Measurements from ENCODE around the gene PID1.
"Not testable (repeated sequence)": the region's sequence is repeated elsewhere in the genome, so short reads cannot be mapped to it uniquely, and the experiment has no call there.

Gene PID1

DNA sequence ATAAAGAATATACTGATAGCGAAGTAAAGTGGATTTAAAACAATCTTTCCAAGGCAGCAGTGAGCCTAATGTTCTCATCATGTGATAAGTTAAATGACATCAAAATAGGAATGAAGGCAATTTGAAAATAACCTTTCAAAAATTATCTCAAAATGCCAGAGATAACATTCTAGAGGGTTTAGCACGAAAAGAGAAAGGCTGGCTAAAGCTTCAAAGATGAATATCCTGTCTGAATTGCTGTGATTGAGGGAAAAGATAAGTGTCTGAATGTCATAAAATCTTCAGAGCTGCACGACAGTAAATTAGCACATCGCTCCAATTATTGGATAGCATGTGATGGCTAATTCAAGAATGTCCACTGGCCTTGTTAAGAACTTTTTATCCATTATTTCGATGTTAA, 159.3 kb downstream of the PID1 start:
- DNase-seq (ENCODE audit: low spot score) = no peak

DNA sequence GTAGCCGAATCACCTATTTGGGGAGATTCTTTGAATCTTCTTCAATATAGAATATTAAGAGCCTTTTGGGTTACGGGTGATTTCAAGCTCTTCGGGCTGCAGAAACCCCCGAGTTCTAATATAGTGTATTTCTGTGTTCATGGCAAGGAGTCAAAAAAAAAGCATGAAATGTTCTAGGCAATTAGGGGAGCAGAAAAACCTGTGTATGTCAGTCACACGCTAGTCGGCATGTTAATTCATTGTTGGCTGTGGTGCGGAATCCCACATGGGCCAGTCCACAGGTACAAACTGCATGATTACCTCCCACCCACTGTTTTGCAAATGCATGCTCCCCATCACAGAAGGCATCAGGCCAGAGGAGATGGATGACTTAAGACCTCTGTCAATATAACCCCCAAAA, 161.9 kb downstream of the PID1 start:
- DNase-seq (ENCODE audit: low spot score) = no peak

DNA sequence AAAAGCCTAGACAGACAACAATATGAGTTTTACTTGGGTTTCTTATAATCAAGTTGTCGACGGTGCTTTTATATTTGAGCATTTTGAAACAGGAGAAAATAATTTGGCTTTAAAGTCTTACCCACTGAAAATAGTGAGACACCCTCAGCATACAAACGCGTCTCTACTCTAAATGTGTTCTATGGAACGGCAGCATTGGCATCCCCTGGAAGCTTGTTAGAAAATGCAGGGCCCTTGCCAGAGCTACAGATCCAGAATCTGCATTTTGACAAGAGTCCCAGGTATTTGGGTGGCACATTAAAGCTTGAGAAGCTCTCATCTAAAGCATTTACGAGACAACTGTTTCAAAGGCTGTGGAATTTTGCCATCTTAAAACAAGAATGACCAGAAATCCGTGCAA, 163.5 kb downstream of the PID1 start:
- DNase-seq (ENCODE audit: low spot score) = no peak

DNA sequence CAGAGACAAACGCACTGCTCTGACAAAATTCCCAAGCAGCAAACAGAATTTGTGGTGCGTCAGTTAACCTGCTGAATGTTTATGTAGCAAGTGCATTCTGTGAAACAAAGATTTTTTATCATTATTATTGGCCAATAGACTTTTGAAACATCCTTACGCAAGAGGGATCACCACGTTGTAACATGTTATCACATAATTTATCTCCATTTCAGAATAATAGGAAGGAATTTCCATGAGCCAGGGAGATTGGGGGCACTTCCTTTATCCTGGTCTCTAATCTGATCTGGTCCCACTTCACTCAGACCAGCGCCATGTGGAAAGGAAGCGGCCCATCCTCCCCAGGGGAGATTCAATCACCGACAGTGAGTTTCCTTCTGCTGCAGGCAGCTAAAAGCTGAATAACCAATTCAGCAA, 166.1 kb downstream of the PID1 start:
- DNase-seq (ENCODE audit: low spot score) = no peak

DNA sequence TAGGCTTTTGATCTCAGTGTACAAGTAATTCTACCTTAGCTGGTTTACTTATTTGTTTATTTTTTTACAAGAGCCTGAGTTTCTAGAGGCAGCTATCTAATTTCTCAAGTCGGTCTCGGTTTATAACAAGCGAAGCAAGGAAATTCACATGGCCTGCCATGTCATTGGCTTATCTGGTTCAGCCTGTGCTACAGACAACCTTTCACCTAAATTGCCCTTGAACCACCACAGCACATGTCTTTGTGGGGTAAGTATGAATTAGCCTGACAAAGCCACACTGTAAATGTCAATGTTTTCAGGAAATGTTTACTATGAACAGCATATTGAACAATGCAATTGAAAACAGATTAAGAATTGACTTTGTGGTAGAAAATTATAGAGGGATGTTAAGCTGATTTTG, 167.1 kb downstream of the PID1 start:
- no peak for DNase-seq (ENCODE audit: low spot score)

DNA sequence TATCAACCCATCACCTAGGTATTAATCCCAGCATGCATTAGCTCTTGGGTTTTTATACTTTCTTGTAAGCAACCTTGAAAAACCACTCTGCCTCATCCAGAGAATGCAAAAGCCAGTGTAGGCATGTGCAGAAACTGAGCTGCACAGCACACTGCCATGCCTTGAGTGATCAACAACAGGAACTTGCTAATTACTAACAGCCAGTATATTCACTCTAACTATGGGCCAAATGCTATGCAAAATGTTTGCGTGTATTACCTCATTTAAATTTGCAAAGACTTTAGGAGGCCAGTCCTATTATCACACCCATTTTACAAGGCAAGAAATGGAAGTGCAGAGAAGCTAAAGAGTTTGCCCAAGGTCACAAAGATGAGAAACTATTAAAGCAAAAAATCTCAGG, 169.8 kb downstream of the PID1 start:
- DNase-seq (ENCODE audit: low spot score) = no peak

DNA sequence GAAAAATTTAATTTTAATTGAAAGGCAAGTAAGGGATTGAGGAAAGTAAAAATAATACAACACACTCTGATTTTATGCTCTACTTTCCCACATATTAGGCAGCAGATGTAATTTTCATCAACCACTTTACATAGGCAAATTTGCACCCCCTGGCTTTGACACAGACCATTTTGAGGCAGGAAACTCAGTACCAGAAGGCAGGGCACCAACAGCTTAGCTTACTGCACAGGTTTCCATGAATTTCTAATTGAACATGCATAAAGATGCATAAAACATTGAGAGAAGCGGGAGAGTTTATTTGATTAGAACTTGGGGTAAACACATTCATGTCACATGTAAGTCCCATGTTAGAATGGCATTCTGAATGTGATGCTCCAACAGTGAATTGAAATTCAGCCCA, 171.9 kb downstream of the PID1 start:
- no peak for DNase-seq (ENCODE audit: low spot score)

DNA sequence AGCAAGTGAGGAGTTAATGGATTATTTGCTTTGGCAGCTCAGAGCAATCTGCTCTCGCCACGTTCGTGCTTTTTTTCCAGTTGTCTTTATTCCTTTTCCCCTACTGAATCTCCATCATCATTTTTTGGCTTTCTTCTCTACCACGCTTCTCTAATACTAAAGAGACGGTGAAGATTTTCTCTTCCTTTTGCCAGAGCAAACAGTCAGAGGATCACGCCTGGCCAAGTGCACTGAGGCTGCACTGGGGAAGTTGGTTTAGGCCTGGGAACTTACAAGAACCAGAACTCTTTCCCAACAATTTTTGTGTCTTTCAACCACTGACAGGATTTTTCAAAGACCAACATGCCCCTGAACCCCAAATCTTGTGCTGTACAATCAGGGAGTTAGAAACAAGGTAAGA, 172.3 kb downstream of the PID1 start:
- no peak for DNase-seq (ENCODE audit: low spot score)

DNA sequence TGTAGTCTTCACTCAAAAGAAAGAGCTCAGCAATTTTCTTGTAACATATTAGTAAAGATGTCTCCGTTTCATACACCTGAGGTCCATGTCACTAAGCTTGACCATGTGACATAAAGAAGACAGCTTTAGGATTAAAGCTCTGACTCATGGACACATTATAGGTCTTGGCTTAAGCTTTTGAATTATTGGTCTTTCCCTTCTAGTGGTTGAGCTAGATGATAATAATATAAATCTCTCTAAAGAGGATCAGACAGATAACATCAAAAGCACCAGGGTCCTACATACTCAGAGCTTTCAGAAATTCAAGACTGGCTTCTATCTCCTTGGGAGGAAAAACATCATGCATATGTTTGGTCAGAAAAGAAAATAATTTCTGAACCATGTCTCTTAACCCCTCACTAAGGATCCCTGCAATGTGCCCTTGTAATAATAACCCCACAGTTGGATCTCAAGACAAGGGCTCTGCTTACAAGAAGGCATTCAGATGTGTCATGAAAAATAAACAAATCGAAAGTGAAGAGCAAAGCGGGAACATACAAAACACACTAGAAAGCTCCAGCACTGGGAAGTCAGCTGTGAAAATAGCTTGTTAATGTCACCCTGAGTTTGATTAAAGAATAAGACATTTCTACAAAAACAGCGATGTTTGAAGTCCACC, 174.5 kb downstream of the PID1 start:
- no peak for DNase-seq (ENCODE audit: low spot score)

DNA sequence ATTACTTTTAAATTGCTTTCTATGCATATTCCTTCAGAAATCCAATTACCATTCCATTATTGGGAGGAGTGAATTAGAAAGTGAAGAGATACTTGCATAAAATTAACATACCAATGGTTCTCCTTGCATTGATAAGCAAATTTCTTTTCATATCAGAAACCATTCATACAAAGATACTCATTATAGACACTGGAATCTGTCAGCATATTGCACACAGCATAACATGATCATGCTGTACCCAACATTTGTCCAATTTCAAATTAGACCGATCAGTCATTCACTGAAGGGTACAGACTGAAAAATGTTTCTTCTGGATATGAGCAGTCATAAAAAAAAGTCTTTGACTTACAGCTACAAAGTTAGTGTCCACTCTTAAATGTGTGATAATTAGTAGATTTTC, 175.6 kb downstream of the PID1 start:
- no peak for DNase-seq (ENCODE audit: low spot score)

DNA sequence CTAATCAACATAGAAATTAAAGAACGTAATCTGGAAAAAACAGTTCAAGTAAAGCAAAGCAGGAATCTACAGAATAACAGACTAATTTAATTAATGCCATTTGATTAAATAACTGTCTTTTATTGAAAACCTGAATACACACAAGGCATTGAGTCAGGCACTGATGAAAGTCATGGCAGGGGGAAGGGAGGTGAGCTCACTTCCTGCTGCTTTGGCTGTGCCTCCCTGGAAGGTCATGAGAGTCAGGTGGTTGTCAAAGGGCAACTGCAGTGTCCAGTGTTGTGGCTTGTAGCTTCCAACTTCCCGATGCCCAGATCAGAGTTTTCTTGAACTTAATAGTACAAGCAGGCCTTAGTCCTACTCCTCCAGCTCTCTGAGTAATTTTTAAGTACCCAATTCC, 180.9 kb downstream of the PID1 start:
- DNase-seq (ENCODE audit: low spot score) = no peak

DNA sequence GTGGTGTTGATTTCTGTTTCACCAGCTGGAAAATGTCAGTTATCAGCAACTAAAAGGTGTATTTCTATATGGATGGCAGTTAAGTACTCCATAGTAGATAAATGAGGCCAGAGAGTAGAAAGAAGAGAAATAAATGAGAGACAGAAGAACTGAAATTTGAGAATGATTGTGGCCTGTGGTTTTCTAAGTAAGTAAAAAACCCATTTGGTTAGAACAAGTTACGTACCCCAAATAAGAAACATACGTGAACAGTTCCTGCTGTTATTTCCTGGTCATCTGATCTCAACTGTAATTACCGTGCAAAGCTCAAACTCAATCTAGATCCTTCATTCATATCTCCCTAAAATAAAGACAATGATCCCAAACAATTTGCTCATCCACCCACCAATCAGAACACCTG, 181.3 kb downstream of the PID1 start:
- DNase-seq (ENCODE audit: low spot score) = no peak

DNA sequence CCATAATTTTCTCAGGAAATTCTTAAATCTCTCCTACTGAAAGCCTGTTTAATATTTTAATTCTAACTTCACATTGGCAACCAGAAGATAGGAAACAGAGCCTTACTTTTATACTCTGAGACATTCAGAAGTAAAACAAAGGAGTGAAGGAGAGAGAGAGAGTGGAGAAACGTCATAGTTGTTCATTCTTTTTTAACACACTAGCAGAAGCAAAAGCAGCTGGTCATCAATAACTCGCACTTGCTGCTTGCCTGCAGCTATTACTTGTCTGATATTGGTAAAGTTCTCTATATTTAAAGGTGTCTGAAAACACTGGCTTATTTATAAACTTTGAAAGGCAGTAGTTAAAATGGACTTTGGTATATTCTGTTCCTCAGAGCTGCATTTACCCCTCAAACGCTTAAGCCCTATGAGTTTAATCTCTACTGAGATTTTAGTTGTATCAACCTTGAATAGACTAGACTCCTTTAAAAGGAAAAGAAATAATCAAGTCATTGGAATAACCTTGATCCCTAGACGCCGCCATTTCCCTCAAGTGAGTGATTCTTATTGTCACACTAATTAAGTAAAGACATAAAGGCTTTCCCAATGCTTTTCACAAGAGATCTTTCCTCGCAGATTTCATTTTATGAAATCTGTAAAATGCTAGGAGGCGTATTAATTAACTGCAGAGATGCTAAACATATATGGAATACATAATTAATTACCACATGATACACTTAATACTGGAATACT, 182.0 kb downstream of the PID1 start:
- no peak for DNase-seq (ENCODE audit: low spot score)

DNA sequence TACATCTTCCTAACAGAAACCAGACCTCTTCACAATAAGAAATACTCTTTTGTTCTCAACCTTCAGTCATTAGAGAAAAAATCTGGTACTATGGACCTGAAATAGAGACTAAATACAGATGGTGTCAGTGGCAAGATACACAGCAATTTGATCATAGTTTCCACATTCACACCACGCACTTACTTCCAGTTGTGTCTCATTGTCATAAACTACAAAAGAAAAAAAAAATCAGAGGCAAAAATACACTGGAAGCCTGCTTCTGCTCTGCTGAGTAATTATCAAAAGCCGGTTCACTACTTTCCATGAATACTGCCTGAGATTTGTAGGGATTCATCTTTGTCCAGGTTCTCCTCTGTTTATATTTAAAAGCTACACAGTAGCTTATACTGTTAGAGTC, 182.6 kb downstream of the PID1 start:
- DNase-seq (ENCODE audit: low spot score) = no peak

DNA sequence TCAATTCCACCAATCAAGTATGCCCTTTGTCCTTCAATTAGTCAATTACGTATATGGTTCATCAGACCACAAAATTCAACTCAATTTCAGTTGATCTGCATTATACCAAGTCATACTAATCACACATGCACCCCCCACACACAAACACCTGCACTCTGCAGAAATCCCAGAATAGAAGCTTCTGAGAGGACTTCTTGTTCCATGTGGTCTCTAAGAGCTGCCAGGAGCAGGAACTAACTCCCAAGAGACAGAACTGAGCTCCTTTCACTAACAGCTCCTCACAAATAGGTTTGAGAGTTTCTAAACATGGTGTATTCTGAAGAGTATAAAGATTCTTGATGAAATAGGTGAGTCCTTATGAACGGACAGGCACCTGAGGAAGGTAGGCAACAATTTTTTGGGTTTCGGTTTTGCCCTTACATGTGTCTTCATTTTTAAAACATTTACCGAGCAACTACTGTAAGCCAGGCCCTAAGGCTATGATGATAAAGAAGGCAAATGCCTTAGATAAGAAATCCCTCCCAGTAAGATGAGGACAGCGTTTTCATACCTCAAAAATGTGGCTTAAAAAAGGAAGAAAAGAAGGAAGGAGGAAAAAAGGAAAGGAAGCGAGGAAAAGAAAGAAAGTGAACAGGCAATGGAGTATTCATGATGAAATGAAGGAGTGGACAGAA, 183.1 kb downstream of the PID1 start:
- no peak for DNase-seq (ENCODE audit: low spot score)

DNA sequence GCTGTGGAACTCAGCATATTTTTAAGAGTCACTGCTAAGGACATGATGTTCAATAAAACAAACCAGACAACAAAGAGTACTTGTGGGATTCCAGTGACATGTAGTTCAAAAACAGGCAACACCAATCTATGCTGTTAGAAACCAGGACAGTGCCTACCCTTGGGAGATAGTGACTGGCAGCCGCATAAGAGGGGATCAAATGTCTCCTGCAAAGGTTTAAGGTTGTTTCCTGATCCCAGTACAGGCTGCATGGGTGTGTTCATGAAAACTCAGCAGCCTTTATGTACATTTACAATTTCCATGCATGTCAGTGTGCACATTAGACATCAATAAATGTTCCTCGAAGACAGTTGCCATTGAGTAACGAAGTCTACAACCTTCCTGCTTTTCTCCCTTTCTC, 183.8 kb downstream of the PID1 start:
- no peak for DNase-seq (ENCODE audit: low spot score)

DNA sequence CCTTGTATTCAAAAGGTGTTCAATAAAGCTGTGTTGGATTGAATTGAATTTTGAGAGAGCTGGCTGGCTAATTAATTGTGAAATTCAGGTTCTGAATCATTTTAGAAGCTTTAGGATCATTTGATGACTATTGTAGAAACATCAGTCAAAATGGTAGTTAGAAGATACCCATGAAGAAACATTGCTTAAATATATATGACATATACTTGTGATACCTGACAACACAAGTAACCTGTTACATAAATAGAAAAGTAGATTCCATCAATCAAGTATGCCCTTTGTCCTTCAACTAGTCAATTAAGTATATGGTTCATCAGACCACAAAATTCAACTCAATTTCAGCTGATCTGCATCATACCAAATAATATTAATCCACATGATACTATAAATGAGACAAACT, 185.6 kb downstream of the PID1 start:
- no peak for DNase-seq (ENCODE audit: low spot score)

DNA sequence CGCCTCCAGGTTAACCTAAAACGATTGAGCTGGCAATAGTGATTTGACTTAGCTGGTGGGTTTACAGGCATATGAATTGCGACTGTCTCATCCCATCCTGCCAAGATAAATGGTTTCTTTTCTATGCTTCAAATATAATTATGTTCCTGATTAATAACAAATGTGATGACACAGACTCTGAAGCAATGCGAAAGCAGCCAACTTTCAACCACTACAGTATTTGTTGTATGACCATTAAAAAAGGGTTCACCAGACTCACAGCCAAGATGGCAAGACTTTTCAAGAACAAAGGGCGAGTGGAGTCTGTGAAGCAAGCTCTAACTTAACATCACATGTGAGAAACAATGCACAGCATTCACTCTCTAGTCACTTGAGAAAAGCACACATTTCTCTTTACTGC, 186.6 kb downstream of the PID1 start:
- peak; percentile 42 for DNase-seq (ENCODE audit: low spot score)

DNA sequence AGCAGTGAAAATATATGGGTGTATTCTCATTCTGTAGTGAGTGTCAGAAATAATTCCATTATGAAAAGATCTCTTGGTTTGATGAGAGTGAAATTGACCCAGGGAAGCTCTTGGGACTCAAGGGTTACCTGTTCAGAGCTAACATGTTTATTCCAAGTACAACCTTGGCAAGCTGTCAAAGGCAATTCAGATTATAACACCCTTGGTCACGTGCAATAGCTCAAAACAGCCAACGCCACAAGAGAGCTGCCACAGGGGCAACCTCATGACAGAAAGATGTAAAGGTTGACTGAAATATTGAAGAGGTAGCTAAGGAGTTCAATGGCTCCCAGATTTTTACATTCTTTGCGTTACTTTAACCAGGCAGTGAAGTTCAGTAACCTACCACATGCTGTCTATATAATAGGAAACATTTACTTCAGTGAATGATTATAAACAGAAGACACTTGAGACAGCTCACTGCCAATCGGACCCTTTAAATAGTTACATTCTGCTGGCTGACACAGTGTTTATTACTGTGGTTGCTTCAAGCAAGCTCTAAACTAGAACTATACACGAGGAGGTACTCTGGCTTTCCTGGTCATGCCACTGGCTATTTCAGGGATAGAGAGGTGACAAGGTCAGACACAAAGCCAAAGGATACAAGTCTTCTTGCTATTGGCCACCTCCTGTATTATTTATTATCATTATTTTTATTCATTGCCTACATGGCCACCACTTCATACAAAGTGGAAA, 187.3 kb downstream of the PID1 start:
- no peak for DNase-seq (ENCODE audit: low spot score)

DNA sequence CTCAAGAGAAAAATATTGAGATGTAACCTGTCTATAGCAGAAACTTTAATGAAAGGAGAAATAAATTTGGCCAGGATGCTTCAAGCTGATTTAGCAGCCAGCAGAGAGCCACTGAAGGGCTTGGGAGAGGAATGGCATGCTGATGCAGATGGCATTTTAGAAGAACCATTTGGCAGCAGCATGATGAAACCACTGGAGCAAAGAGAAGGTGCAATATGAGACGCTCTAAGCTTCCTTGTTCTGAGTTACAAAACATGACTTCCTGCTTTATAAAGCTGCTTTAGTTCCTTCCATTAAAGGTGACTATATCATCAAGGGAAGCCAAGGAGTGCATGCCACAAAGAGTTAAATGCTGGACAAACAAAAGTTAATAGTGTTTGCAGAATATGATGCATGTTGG, 189.7 kb downstream of the PID1 start:
- no peak for DNase-seq (ENCODE audit: low spot score)

DNA sequence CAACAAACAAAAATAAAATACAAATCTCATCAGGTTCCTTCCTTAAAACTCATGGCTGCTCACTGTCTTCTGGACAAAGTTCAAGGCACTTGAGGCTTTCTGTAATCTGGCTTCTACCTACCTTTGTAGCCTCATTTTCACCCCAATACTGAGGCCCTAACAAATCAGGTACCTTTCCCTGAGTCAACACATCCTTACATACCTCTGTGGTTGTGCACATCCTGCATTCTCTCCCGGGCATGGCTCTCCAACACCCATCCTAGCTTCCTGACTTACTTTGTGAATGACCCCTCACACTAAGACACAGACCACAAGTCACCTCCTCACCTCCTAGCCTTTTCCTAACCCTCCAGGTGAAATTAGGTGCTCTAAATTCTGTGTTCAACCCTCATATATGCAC, 190.9 kb downstream of the PID1 start:
- DNase-seq (ENCODE audit: low spot score) = no peak

DNA sequence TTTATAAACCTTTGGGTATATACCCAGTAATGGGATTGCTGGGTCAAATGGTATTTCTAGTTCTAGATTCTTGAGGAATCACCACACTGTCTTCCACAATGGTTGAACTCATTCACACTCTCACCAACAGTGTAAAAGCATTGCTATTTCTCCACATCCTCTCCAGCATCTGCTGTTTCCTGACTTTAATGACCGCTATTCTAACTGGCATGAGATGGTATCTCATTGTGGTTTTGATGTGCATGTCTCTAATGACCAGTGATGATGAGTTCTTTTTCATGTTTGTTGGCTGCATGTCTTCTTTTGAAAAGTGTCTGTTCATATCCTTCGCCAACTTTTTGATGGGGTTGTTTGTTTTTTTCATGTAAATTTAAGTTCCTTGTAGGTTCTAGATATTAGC, 194.2 kb downstream of the PID1 start:
- not testable (repeated sequence) for DNase-seq (ENCODE audit: low spot score)

DNA sequence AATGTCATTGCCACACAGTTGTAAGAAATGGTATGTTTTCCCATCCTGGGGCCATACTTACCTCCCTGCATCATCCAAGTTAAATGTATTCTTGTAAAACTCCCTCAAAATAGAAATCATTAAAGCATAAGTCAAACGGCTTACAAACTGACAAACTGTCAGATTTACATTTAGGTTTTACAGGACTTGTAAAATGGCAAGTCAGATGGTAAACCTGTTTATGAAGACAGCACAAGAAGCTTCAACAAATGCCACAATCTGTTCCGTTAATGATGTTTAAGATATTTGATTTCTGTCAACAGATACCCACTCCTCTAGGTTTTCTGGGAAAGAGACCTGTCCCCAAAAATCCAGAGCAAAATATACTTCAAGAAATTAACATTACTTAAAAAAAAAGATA, 197.2 kb downstream of the PID1 start:
- DNase-seq (ENCODE audit: low spot score) = no peak

All from AG20443 (cell line).